Dedifferentiated amniotic fluid mesenchymal stem cell (primary cell): ENCODE results near the gene DENND1C.

Experiments
- DNase-seq: peaks from one replicate; pipeline ENCODE4 v3.0.0-alpha.2; 2016; ENCODE audit errors: extremely low spot score

Gene DENND1C

GRCh38 chr19:6424195-6424938 lies 57.2 kb downstream of the DENND1C start, which contains the start of gene KHSRP:
TSS of gene KHSRP (minus strand) at chr19:6424811. CDS start at chr19:6424701, 110 bp downstream.
- no peak for DNase-seq

GRCh38 chr19:6423499-6424194 lies 57.9 kb downstream of the DENND1C start:
- DNase-seq = peak; percentile 17

GRCh38 chr19:6421075-6422014 lies 60.2 kb downstream of the DENND1C start:
- no peak for DNase-seq

- no peak for DNase-seq
Measured at GRCh38 chr19:6418562-6418932, 63.0 kb downstream of the DENND1C start.

GRCh38 chr19:6417713-6418561 lies 63.6 kb downstream of the DENND1C start:
- no peak for DNase-seq
